Amniotic epithelial cell (primary cell): ENCODE data around the gene TYMP.

ENCODE experiments used
- DNase-seq: peaks from one replicate; pipeline ENCODE4 v3.0.0-alpha.2; 2010; ENCODE audit warnings: low read depth

The TYMP gene

GRCh38 chr22:50483556-50483955 lies 46.3 kb downstream of the TYMP start:
- DNase-seq = no peak

GRCh38 chr22:50483106-50483505 lies 46.7 kb downstream of the TYMP start:
- DNase-seq = no peak

- no peak for DNase-seq
Measured at GRCh38 chr22:50482107-50483074, 47.4 kb downstream of the TYMP start.

- DNase-seq = no peak
Measured at GRCh38 chr22:50481440-50482106, 48.2 kb downstream of the TYMP start, which contains the start of gene ADM2. Gene ADM2, plus strand, starts transcription at chr22:50481543. Its CDS starts 305 bp downstream, at chr22:50481848.

GRCh38 chr22:50481045-50481439 lies 48.8 kb downstream of the TYMP start:
- DNase-seq = no peak

GRCh38 chr22:50479721-50480120 lies 50.1 kb downstream of the TYMP start:
- no peak for DNase-seq

GRCh38 chr22:50477923-50478322 lies 51.9 kb downstream of the TYMP start:
- no peak for DNase-seq

- DNase-seq = no peak
Measured at GRCh38 chr22:50476868-50477267, 52.9 kb downstream of the TYMP start.
